ENCODE results near the gene PPP1R15A.
"Not testable (repeated sequence)": the region's sequence is repeated elsewhere in the genome, so short reads cannot be mapped to it uniquely, and the experiment has no call there.

Gene PPP1R15A

DNA sequence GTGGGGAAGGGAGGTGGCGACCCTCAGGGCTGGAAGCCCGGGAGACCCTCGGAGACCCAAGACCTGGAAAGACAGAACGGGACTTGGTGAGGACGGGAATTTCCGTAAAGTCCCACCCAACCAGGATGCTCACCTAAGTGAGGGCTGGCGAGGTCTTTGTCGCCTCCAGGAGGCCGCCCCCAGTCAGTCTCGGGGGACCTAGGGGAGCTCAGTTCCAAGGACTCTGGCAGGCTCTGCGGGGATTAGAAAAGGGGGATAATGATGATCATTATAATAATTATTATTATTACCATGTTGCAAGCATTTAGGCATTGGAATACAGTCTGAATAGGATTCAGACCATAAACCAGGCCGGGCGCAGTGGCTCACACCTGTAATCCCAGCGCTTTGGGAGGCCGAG lies 26.8 kb upstream of the PPP1R15A start:
- ATAC-seq: no peak
- no peak for TF ChIP-seq TOX (CRISPR knock-in tag; IDR thresholded peaks at IDR 0.05; ENCODE audit: borderline replicate concordance)
- TF ChIP-seq, protein P1, sequence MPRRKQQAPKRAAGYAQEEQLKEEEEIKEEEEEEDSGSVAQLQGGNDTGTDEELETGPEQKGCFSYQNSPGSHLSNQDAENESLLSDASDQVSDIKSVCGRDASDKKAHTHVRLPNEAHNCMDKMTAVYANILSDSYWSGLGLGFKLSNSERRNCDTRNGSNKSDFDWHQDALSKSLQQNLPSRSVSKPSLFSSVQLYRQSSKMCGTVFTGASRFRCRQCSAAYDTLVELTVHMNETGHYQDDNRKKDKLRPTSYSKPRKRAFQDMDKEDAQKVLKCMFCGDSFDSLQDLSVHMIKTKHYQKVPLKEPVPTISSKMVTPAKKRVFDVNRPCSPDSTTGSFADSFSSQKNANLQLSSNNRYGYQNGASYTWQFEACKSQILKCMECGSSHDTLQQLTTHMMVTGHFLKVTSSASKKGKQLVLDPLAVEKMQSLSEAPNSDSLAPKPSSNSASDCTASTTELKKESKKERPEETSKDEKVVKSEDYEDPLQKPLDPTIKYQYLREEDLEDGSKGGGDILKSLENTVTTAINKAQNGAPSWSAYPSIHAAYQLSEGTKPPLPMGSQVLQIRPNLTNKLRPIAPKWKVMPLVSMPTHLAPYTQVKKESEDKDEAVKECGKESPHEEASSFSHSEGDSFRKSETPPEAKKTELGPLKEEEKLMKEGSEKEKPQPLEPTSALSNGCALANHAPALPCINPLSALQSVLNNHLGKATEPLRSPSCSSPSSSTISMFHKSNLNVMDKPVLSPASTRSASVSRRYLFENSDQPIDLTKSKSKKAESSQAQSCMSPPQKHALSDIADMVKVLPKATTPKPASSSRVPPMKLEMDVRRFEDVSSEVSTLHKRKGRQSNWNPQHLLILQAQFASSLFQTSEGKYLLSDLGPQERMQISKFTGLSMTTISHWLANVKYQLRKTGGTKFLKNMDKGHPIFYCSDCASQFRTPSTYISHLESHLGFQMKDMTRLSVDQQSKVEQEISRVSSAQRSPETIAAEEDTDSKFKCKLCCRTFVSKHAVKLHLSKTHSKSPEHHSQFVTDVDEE (CRISPR knock-in tag; IDR thresholded peaks at IDR 0.05): no peak
- TF ChIP-seq ESRRG (CRISPR knock-in tag; IDR thresholded peaks at IDR 0.05): no peak
- TF ChIP-seq, protein P2, sequence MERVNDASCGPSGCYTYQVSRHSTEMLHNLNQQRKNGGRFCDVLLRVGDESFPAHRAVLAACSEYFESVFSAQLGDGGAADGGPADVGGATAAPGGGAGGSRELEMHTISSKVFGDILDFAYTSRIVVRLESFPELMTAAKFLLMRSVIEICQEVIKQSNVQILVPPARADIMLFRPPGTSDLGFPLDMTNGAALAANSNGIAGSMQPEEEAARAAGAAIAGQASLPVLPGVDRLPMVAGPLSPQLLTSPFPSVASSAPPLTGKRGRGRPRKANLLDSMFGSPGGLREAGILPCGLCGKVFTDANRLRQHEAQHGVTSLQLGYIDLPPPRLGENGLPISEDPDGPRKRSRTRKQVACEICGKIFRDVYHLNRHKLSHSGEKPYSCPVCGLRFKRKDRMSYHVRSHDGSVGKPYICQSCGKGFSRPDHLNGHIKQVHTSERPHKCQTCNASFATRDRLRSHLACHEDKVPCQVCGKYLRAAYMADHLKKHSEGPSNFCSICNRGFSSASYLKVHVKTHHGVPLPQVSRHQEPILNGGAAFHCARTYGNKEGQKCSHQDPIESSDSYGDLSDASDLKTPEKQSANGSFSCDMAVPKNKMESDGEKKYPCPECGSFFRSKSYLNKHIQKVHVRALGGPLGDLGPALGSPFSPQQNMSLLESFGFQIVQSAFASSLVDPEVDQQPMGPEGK (CRISPR knock-in tag; IDR thresholded peaks at IDR 0.05; ENCODE audit: borderline replicate concordance): no peak
- no peak for TF ChIP-seq TCF4 (CRISPR knock-in tag; IDR thresholded peaks at IDR 0.05; ENCODE audit: borderline replicate concordance)
- TF ChIP-seq, protein P3, sequence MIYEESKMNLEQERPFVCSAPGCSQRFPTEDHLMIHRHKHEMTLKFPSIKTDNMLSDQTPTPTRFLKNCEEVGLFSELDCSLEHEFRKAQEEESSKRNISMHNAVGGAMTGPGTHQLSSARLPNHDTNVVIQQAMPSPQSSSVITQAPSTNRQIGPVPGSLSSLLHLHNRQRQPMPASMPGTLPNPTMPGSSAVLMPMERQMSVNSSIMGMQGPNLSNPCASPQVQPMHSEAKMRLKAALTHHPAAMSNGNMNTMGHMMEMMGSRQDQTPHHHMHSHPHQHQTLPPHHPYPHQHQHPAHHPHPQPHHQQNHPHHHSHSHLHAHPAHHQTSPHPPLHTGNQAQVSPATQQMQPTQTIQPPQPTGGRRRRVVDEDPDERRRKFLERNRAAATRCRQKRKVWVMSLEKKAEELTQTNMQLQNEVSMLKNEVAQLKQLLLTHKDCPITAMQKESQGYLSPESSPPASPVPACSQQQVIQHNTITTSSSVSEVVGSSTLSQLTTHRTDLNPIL (CRISPR knock-in tag; IDR thresholded peaks at IDR 0.05; ENCODE audit: low read depth): no peak
- no peak for TF ChIP-seq OSR1 (CRISPR knock-in tag; IDR thresholded peaks at IDR 0.05)
- no peak for TF ChIP-seq PPARA (CRISPR knock-in tag; IDR thresholded peaks at IDR 0.05; ENCODE audit: borderline replicate concordance)

DNA sequence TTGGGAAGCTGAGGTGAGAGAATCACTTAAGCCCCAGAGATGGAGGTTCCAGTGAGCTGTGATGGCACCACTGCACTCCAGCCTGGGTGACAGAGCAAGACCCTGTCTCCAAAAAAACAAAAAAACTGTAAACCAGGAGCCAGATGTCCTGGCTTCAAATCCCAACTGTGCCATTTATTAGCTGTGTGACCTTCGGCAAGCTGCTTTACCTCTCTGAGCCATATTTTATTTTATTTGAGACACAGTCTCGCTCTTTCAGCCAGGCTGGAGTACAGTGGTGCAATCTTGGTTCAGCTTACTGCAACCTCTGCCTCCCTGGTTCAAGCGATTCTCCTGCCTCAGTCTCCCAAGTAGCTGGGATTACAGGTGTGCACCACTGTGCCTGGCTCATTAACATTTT lies 25.6 kb upstream of the PPP1R15A start:
- not testable (repeated sequence) for ATAC-seq

DNA sequence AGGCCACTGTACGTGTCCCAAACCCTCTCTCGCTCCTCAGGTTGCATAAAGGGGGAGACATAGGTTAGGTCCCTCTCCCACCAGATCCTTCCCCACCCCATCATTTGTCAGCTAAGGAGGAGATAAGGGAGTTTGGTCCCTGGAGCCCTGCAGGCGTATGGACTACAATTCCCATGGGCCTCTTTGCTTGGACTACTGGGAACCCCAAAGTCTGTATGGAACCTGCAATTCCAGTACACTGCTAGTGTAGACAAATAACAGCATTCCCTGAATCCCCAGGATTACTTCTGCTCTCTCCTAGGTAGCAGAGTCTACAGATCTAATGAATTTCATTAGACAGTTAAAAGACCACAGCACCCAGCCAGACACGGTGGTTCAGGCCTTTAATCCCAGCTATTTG lies 19.9 kb upstream of the PPP1R15A start:
- no peak for ATAC-seq
- TF ChIP-seq, protein P1 (CRISPR knock-in tag; IDR thresholded peaks at IDR 0.05): no peak
- TF ChIP-seq PPARA (CRISPR knock-in tag; IDR thresholded peaks at IDR 0.05; ENCODE audit: borderline replicate concordance): no peak
- TF ChIP-seq, protein P4, sequence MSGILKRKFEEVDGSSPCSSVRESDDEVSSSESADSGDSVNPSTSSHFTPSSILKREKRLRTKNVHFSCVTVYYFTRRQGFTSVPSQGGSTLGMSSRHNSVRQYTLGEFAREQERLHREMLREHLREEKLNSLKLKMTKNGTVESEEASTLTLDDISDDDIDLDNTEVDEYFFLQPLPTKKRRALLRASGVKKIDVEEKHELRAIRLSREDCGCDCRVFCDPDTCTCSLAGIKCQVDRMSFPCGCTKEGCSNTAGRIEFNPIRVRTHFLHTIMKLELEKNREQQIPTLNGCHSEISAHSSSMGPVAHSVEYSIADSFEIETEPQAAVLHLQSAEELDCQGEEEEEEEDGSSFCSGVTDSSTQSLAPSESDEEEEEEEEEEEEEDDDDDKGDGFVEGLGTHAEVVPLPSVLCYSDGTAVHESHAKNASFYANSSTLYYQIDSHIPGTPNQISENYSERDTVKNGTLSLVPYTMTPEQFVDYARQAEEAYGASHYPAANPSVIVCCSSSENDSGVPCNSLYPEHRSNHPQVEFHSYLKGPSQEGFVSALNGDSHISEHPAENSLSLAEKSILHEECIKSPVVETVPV (CRISPR knock-in tag; IDR thresholded peaks at IDR 0.05): no peak
- no peak for TF ChIP-seq BACH2 (CRISPR knock-in tag; IDR thresholded peaks at IDR 0.05; ENCODE audit: borderline replicate concordance)
- no peak for TF ChIP-seq CSDC2 (CRISPR knock-in tag; IDR thresholded peaks at IDR 0.05)
- TF ChIP-seq ZC3H10 (CRISPR knock-in tag; IDR thresholded peaks at IDR 0.05): no peak

DNA sequence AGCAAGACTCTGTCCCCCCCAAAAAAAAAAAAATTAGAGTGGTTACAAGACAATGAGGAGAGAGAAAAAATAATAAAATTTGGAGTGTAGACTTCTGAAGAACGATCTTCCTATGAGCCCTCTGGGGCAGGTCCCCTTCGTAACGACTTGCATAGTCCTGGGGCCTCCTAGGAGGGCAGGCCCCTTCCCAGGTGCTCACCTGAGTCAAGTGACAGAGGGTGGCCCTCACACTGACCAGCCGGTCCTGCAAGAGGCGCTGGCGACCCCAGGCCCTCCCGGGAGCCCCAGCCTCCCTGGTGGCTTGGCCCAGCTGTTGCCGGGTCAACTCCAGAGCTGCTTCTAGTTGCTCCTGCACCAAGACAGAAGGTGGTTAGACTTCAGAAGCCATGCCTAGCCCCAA lies 18.7 kb upstream of the PPP1R15A start:
- ATAC-seq: no peak
- no peak for TF ChIP-seq ISL1 (CRISPR knock-in tag; IDR thresholded peaks at IDR 0.05)
- no peak for TF ChIP-seq OSR1 (CRISPR knock-in tag; IDR thresholded peaks at IDR 0.05)
- TF ChIP-seq GLIS3 (CRISPR knock-in tag; IDR thresholded peaks at IDR 0.05): no peak
- TF ChIP-seq, protein P5, sequence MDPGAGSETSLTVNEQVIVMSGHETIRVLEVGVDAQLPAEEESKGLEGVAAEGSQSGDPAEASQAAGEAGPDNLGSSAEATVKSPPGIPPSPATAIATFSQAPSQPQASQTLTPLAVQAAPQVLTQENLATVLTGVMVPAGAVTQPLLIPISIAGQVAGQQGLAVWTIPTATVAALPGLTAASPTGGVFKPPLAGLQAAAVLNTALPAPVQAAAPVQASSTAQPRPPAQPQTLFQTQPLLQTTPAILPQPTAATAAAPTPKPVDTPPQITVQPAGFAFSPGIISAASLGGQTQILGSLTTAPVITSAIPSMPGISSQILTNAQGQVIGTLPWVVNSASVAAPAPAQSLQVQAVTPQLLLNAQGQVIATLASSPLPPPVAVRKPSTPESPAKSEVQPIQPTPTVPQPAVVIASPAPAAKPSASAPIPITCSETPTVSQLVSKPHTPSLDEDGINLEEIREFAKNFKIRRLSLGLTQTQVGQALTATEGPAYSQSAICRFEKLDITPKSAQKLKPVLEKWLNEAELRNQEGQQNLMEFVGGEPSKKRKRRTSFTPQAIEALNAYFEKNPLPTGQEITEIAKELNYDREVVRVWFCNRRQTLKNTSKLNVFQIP (CRISPR knock-in tag; IDR thresholded peaks at IDR 0.05; ENCODE audit: borderline replicate concordance, low read depth): no peak
- TF ChIP-seq CSDC2 (CRISPR knock-in tag; IDR thresholded peaks at IDR 0.05): no peak
- TF ChIP-seq, protein P3 (CRISPR knock-in tag; IDR thresholded peaks at IDR 0.05; ENCODE audit: low read depth): no peak
- no peak for TF ChIP-seq ARNTL (CRISPR knock-in tag; IDR thresholded peaks at IDR 0.05; ENCODE audit: borderline replicate concordance, low read depth)
- no peak for TF ChIP-seq ZFP30 (CRISPR knock-in tag; IDR thresholded peaks at IDR 0.05)
- no peak for TF ChIP-seq TOX (CRISPR knock-in tag; IDR thresholded peaks at IDR 0.05; ENCODE audit: borderline replicate concordance)
- TF ChIP-seq, protein P2 (CRISPR knock-in tag; IDR thresholded peaks at IDR 0.05; ENCODE audit: borderline replicate concordance): no peak

Measured in SK-N-SH treated with all-trans-retinoic acid at 6 μM for 48 hours (cell line).